HepG2 (cell line): ENCODE measurements around the gene THRB. TPM values are rescaled to one million over a fixed set of nuclear protein-coding genes. Genes with fewer than 3 reads are reported as not detected.

Source experiments
- ATAC-seq: fragments of 200-7000 bp; cut with Tn5 transposase; 3 replicates; pipeline ENCODE4 v1.9.1; 2020; ENCODE audit warnings: mild to moderate bottlenecking, moderate library complexity
- BruUV-seq: library from RNA; stranded (reverse); fragments of 400-500 nt; replicated peaks from 2 replicates; lab custom pipeline; 2021; lab: Mats Ljungman, UMichigan
- CTCF ChIA-PET: fragments of 300-600 bp; formaldehyde crosslinking; extraction: SDS; loops from one replicate; lab custom pipeline; 2021; ENCODE audit warnings: low total read pairs, inconsistent platforms, low intra/inter-chr PET ratio; lab: Yijun Ruan, JAX
- POLR2A ChIA-PET: fragments of 350-600 bp; sonication (Branson Sonifier 250); formaldehyde crosslinking; loops from one replicate; lab custom pipeline; 2020; ENCODE audit warnings: antibody characterized with exemption, inconsistent platforms; lab: Yijun Ruan, JAX
- DNase-seq: peaks from one replicate; pipeline ENCODE4 v3.0.0-alpha.2; 2015; ENCODE audit warnings: low spot score
- FAIRE-seq: peaks from 3 replicates; lab custom pipeline; 2011; peaks lifted over from hg19 to GRCh38; lab: Jason Lieb, UNC
- H2AFZ ChIP-seq: one replicate; pipeline ENCODE4 v1.6.1; 2011; ENCODE audit warnings: low read length, inconsistent platforms
- H3K27ac ChIP-seq: fragments of 300-600 bp; 3 replicates; pipeline ENCODE4 v1.8.0; 2011; ENCODE audit warnings: mixed run types, mild to moderate bottlenecking, mixed read lengths, low read length, inconsistent platforms; ENCODE audit not compliant: insufficient read depth; ENCODE audit errors: extremely low read length
- H3K27me3 ChIP-seq, 2 experiments: fragments of 200-600 bp in 1 of 2; 2 replicates in 1 of 2; 3 replicates in 1 of 2; pipeline versions ENCODE4 v1.6.0 to v1.8.0; 2011; ENCODE audit warnings: low read length in 2 of 2, mild to moderate bottlenecking in 2 of 2, moderate library complexity in 2 of 2, inconsistent platforms in 1 of 2; ENCODE audit not compliant: insufficient read depth in 2 of 2, control insufficient read depth in 1 of 2
- H3K36me3 ChIP-seq, 2 experiments: fragments of 200-600 bp in 1 of 2; replicated peaks in 1 of 2; 2 replicates in 1 of 2; 3 replicates in 1 of 2; pipeline versions ENCODE4 v1.5.1 to v1.8.0; 2011; ENCODE audit warnings: low read length in 2 of 2, inconsistent platforms in 1 of 2; ENCODE audit not compliant: insufficient read depth in 2 of 2, control insufficient read depth in 1 of 2
- H3K4me1 ChIP-seq: 2 replicates; pipeline ENCODE4 v1.5.1; 2012; ENCODE audit warnings: low read length, inconsistent platforms; ENCODE audit not compliant: insufficient read depth
- H3K4me2 ChIP-seq: 2 replicates; pipeline ENCODE4 v1.6.0; 2011; ENCODE audit warnings: low read depth, low read length, inconsistent platforms
- H3K4me3 ChIP-seq, 3 experiments: fragments of 200-600 bp in 1 of 3; sonication (generic), shearing (Covaris generic) in 1 of 3; replicated peaks in 1 of 3; 2 replicates each; pipeline ENCODE4 v1.5.1; 2011 to 2016; ENCODE audit warnings: low read length in 3 of 3, inconsistent platforms in 2 of 3, low read depth in 2 of 3, mild to moderate bottlenecking in 2 of 3, control low read depth in 1 of 3, mixed read lengths in 1 of 3; ENCODE audit not compliant: insufficient read depth in 1 of 3
- H3K79me2 ChIP-seq: one replicate; pipeline ENCODE4 v1.6.1; 2011; ENCODE audit warnings: low read length, inconsistent platforms; ENCODE audit not compliant: insufficient read depth
- H3K9ac ChIP-seq: 2 replicates; pipeline ENCODE4 v1.6.0; 2011; ENCODE audit warnings: mild to moderate bottlenecking, low read depth, low read length, inconsistent platforms; ENCODE audit not compliant: insufficient read depth
- H3K9me3 ChIP-seq: 2 replicates; pipeline ENCODE4 v1.5.1; 2012; ENCODE audit warnings: mild to moderate bottlenecking, low read length
- H4K20me1 ChIP-seq: 2 replicates; pipeline ENCODE4 v1.6.0; 2011; ENCODE audit warnings: inconsistent platforms, mild to moderate bottlenecking, low read length, moderate library complexity; ENCODE audit not compliant: insufficient read depth
- CREM ChIP-seq, 2 experiments: sonication (generic) in 1 of 2; formaldehyde crosslinking in 1 of 2; IDR thresholded peaks; 2 replicates each; pipeline versions ENCODE4 v1.4.0 to v1.6.1; 2016 to 2020; ENCODE audit warnings: antibody characterized with exemption in 1 of 2, mild to moderate bottlenecking in 1 of 2, missing genetic modification reagents in 1 of 2
- FOSL2 ChIP-seq: sonication (generic); formaldehyde crosslinking; IDR thresholded peaks from 2 replicates; pipeline ENCODE4 v1.4.0; 2020; ENCODE audit warnings: missing genetic modification reagents
- FOXO1 ChIP-seq: sonication (generic); formaldehyde crosslinking; IDR thresholded peaks from 2 replicates; pipeline ENCODE4 v1.4.0; 2020; ENCODE audit warnings: missing genetic modification reagents
- FOXP1 ChIP-seq, 2 experiments: fragments of 450-650 bp in 1 of 2; IDR thresholded peaks; 2 replicates each; pipeline ENCODE4 v1.6.1; 2017 to 2018; ENCODE audit warnings: antibody characterized with exemption in 1 of 2
- HNF4A ChIP-seq: sonication (generic); formaldehyde crosslinking; IDR thresholded peaks from 2 replicates; pipeline ENCODE4 v1.4.0; 2020; ENCODE audit warnings: missing genetic modification reagents
- KAT8 ChIP-seq: IDR thresholded peaks from 2 replicates; pipeline ENCODE4 v1.6.1; 2016; ENCODE audit warnings: missing genetic modification reagents, missing compliant biosample characterization
- KDM2A ChIP-seq: sonication (generic); formaldehyde crosslinking; IDR thresholded peaks from 2 replicates; pipeline ENCODE4 v1.4.0; 2020; ENCODE audit warnings: low read depth, missing genetic modification reagents, borderline replicate concordance
- MEF2D ChIP-seq: sonication (generic); formaldehyde crosslinking; IDR thresholded peaks from 2 replicates; pipeline ENCODE4 v1.5.1; 2020; ENCODE audit warnings: mild to moderate bottlenecking, missing genetic modification reagents
- MLLT10 ChIP-seq: sonication (generic); formaldehyde crosslinking; IDR thresholded peaks from 2 replicates; pipeline ENCODE4 v1.4.0; 2020; ENCODE audit warnings: missing genetic modification reagents
- PHF21A ChIP-seq: sonication (generic); formaldehyde crosslinking; IDR thresholded peaks from 2 replicates; pipeline ENCODE4 v1.5.0; 2020; ENCODE audit warnings: mild to moderate bottlenecking, missing genetic modification reagents
- RCOR2 ChIP-seq: IDR thresholded peaks from 2 replicates; pipeline ENCODE4 v1.6.1; 2016; ENCODE audit warnings: missing biosample characterization, missing genetic modification reagents
- SAP130 ChIP-seq: IDR thresholded peaks from 2 replicates; pipeline ENCODE4 v1.6.1; 2016; ENCODE audit warnings: low read depth
- SOX5 ChIP-seq: IDR thresholded peaks from 2 replicates; pipeline ENCODE4 v1.6.1; 2016; ENCODE audit warnings: borderline replicate concordance
- ZBTB20 ChIP-seq: sonication (generic); formaldehyde crosslinking; IDR thresholded peaks from 2 replicates; pipeline ENCODE4 v1.8.1; 2023; ENCODE audit warnings: missing genetic modification reagents, low read depth, mild to moderate bottlenecking, borderline replicate concordance
- WGBS: methylation state at CpG from one replicate; pipeline ENCODE4 v1.1.6; 2017; ENCODE audit warnings: low lambda C conversion rate; 5-methylcytosine and 5-hydroxymethylcytosine counted together
- in situ Hi-C: cut with HindIII; loops from 2 replicates; pipeline ENCODE4 v1.10.0; 2017; ENCODE audit warnings: low pct_unique_long_range_greater_than_20kb; ENCODE audit not compliant: extremely low pct_ligation_motif_present
- intact Hi-C: fragments of 100-400 bp; cut with micrococcal nuclease; formaldehyde crosslinking; loops from one replicate; pipeline ENCODE4 v1.10.0; 2022; ENCODE audit not compliant: unreplicated experiment
- polyA plus RNA-seq, 8 experiments: library from polyadenylated mRNA; depleted of rRNA in 3 of 8; stranded (reverse) in 7 of 8; unstranded in 1 of 8; fragments of >200 nt; fragmentation: Illumina TruSeq in 4 of 8; extraction: Trizol in 4 of 8; gene quantifications; 2 replicates each; pipeline versions ENCODE4 v1.2.1 to v1.2.3, GENCODE V29; 2011 to 2016; ENCODE audit warnings: low read depth in 4 of 8, missing spikeins in 1 of 8, mixed read lengths in 1 of 8; ENCODE audit not compliant: insufficient read depth in 1 of 8
- total RNA-seq, 5 experiments: library from RNA; depleted of rRNA; stranded (reverse); fragments of >200 nt; fragmentation: Illumina TruSeq; extraction: Trizol; gene quantifications; 2 replicates each; pipeline ENCODE4 v1.2.3, GENCODE V29; 2016; ENCODE audit warnings: low read depth in 1 of 5
- TF ChIP-seq, protein P1 (sequence below): sonication (generic); formaldehyde crosslinking; IDR thresholded peaks from 2 replicates; pipeline ENCODE4 v1.4.0; 2020; ENCODE audit warnings: missing genetic modification reagents
- TF ChIP-seq, protein P2 (sequence below), 2 experiments: sonication (generic) in 1 of 2; formaldehyde crosslinking in 1 of 2; IDR thresholded peaks; 2 replicates each; pipeline versions ENCODE4 v1.4.0 to v1.6.1; 2016 to 2020; ENCODE audit warnings: borderline replicate concordance in 1 of 2, low read depth in 1 of 2, mild to moderate bottlenecking in 1 of 2, missing genetic modification reagents in 1 of 2

The THRB gene
- total and polyA plus RNA-seq, 2 of the 13 experiments (the other 11 are each of a cell fraction or from before 2014, with no cell fraction given): 4.7 to 22.7 TPM

DNA sequence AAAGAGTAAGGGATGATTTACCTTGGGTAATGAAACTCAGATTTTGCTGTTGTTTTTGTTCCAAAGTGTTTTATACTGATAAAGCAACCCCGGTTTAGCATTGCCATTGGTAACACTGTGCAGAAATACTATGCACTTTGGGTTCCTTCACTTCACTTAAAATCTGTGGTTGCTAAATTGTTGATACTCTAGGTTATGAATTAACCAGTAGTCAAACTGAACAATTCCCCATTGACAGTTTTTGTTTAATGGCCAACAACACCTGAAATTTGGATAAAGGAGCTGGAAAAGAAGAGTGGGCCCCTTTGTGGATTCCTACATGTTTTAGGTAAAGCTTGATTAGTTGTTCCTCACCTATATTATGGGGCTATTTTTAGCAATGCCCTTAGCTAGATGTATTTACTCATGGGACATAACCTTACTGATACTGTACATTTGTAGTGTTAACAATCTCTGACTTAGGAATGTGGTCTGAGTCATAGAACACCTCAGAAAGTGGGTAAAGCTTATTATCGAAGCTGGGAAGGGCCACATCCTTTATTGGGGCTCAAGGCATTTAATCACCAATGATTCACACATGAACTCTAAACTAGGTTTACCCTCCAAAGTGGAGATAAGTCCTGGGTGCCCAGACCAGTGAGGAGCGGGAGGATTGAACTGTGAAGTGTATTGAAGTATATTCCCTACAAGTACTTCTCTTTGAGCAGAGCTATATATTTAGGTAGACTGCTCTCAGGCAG lies 29.5 kb upstream of the THRB start:
- FAIRE-seq: peak; percentile 54
- intact Hi-C loops (loop anchor here (2.0 to 10.0 kb wide), 3 partner anchors 73 to 158 kb away; no protein-coding TSS in a partner anchor), in situ Hi-C loops (no loop called here)
- no peaks in the 10 kb centered on the region; a peak in 2 of 5 replicates for H3K27me3 ChIP-seq
- peaks cover 16% of the 10 kb centered on the region for H3K79me2 ChIP-seq
- H3K9ac ChIP-seq: no peak overlapping the region
- peak overlapping the region; percentile 61 for H3K27ac ChIP-seq
- no peaks in the 10 kb centered on the region for H3K9me3 ChIP-seq
- no peak for DNase-seq
- POLR2A ChIA-PET: interaction anchor here (0.9 to 1.3 kb wide), 3 partner anchors 22 to 29 kb away, joined by 3 to 6 read pairs (median 3); partner anchors contain the start of gene THRB
- peaks cover 57% of the 10 kb centered on the region for H3K4me1 ChIP-seq
- no peaks in the 10 kb centered on the region for H4K20me1 ChIP-seq
- CTCF ChIA-PET: no interaction called here
- ATAC-seq: no peak
- peak overlapping the region in 2 of 3 experiments; percentile 23 to 30; a peak in 2 of 6 replicates for H3K4me3 ChIP-seq
- 0% methylated on average over 2 of the region's 3 CpGs for WGBS
- no peaks in the 10 kb centered on the region for H3K36me3 ChIP-seq
- no TSS peak for BruUV-seq
- H2AFZ ChIP-seq: no peak overlapping the region
- H3K4me2 ChIP-seq: peak overlapping the region; percentile 87
- TF ChIP-seq ZBTB20 (CRISPR knock-in tag) (no peak), FOSL2 (CRISPR knock-in tag) (peak; percentile 30), FOXP1 (IDR thresholded peaks at IDR 0.05) (no peak), FOXP1 (CRISPR knock-in tag; IDR thresholded peaks at IDR 0.05) (peak; percentile 23; the same call in 1 of the 2 replicates), FOXO1 (CRISPR knock-in tag) (no peak), KDM2A (CRISPR knock-in tag) (no peak), PHF21A (CRISPR knock-in tag) (0 out of 2 replicates have a peak, but pooled peaks have one; percentile 16), KAT8 (CRISPR knock-in tag) (peak; percentile 19; the same call in 1 of the 2 replicates), MLLT10 (CRISPR knock-in tag) (no peak), SOX5 (CRISPR knock-in tag) (peak; percentile 23; the same call in 1 of the 2 replicates), SAP130 (CRISPR knock-in tag) (0 out of 2 replicates have a peak, but pooled peaks have one; percentile 11), CREM (IDR thresholded peaks at IDR 0.05) (peak; percentile 22; the same call in 1 of the 2 replicates), CREM (CRISPR knock-in tag; IDR thresholded peaks at IDR 0.05) (no peak), MEF2D (peak; percentile 44; the same call in 1 of the 2 replicates), RCOR2 (0 out of 2 replicates have a peak, but pooled peaks have one; percentile 23), HNF4A (CRISPR knock-in tag) (peak; percentile 24; the same call in 1 of the 2 replicates)
- TF ChIP-seq, protein P1, sequence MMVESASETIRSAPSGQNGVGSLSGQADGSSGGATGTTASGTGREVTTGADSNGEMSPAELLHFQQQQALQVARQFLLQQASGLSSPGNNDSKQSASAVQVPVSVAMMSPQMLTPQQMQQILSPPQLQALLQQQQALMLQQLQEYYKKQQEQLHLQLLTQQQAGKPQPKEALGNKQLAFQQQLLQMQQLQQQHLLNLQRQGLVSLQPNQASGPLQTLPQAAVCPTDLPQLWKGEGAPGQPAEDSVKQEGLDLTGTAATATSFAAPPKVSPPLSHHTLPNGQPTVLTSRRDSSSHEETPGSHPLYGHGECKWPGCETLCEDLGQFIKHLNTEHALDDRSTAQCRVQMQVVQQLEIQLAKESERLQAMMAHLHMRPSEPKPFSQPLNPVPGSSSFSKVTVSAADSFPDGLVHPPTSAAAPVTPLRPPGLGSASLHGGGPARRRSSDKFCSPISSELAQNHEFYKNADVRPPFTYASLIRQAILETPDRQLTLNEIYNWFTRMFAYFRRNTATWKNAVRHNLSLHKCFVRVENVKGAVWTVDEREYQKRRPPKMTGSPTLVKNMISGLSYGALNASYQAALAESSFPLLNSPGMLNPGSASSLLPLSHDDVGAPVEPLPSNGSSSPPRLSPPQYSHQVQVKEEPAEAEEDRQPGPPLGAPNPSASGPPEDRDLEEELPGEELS (CRISPR knock-in tag): peak; percentile 50
- TF ChIP-seq, protein P2, sequence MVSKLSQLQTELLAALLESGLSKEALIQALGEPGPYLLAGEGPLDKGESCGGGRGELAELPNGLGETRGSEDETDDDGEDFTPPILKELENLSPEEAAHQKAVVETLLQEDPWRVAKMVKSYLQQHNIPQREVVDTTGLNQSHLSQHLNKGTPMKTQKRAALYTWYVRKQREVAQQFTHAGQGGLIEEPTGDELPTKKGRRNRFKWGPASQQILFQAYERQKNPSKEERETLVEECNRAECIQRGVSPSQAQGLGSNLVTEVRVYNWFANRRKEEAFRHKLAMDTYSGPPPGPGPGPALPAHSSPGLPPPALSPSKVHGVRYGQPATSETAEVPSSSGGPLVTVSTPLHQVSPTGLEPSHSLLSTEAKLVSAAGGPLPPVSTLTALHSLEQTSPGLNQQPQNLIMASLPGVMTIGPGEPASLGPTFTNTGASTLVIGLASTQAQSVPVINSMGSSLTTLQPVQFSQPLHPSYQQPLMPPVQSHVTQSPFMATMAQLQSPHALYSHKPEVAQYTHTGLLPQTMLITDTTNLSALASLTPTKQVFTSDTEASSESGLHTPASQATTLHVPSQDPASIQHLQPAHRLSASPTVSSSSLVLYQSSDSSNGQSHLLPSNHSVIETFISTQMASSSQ (IDR thresholded peaks at IDR 0.05; ENCODE audit: low read depth): peak; percentile 39
- TF ChIP-seq, protein P2 (CRISPR knock-in tag; IDR thresholded peaks at IDR 0.05; ENCODE audit: borderline replicate concordance): peak; percentile 25; the same call in 1 of the 2 replicates
